Measurements from ENCODE around the gene ST8SIA2. TPM values are rescaled to one million over a fixed set of nuclear protein-coding genes. Genes with fewer than 3 reads are reported as not detected.

Gene ST8SIA2
- total RNA-seq, 1 donor = under 0.01 TPM

GRCh38 chr15:92385096-92385495, 8.6 kb upstream of the ST8SIA2 start:
- Histone ChIP-seq H3K27me3 (ENCODE audit: insufficient read depth, low read length) (peaks cover 8% of the 10 kb centered on the region), H3K9me3 (ENCODE audit: low read depth, low read length) (no peaks in the 10 kb centered on the region), H3K4me3 (ENCODE audit: low read length) (no peak overlapping the region), H3K4me1 (ENCODE audit: insufficient read depth, low read length) (no peaks in the 10 kb centered on the region)

GRCh38 chr15:92391640-92392039, 2.0 kb upstream of the ST8SIA2 start:
- Histone ChIP-seq H3K4me1 (ENCODE audit: insufficient read depth, low read length) (no peaks in the 10 kb centered on the region), H3K9me3 (ENCODE audit: low read depth, low read length) (no peaks in the 10 kb centered on the region), H3K4me3 (ENCODE audit: low read length) (no peak overlapping the region), H3K27me3 (ENCODE audit: insufficient read depth, low read length) (peaks cover 53% of the 10 kb centered on the region)

- H3K27me3 ChIP-seq (ENCODE audit: insufficient read depth, low read length) = peaks cover 55% of the 10 kb centered on the region
- no peaks in the 10 kb centered on the region for H3K9me3 ChIP-seq (ENCODE audit: low read depth, low read length)
- H3K4me3 ChIP-seq (ENCODE audit: low read length) = no peak overlapping the region
- H3K4me1 ChIP-seq (ENCODE audit: insufficient read depth, low read length) = no peaks in the 10 kb centered on the region
Measured at GRCh38 chr15:92392462-92392861, 1.2 kb upstream of the ST8SIA2 start.

GRCh38 chr15:92393980-92394308, 263 bp downstream of the ST8SIA2 start:
- Histone ChIP-seq H3K9me3 (ENCODE audit: low read depth, low read length) (no peaks in the 10 kb centered on the region), H3K27me3 (ENCODE audit: insufficient read depth, low read length) (peaks cover 53% of the 10 kb centered on the region), H3K4me1 (ENCODE audit: insufficient read depth, low read length) (no peaks in the 10 kb centered on the region), H3K4me3 (ENCODE audit: low read length) (no peak overlapping the region)

GRCh38 chr15:92394309-92395097, 822 bp downstream of the ST8SIA2 start:
- no peak overlapping the region for H3K4me3 ChIP-seq (ENCODE audit: low read length)
- peaks cover 51% of the 10 kb centered on the region for H3K27me3 ChIP-seq (ENCODE audit: insufficient read depth, low read length)
- no peaks in the 10 kb centered on the region for H3K9me3 ChIP-seq (ENCODE audit: low read depth, low read length)
- no peaks in the 10 kb centered on the region for H3K4me1 ChIP-seq (ENCODE audit: insufficient read depth, low read length)

GRCh38 chr15:92395098-92395635, 1.5 kb downstream of the ST8SIA2 start:
- H3K9me3 ChIP-seq (ENCODE audit: low read depth, low read length) = no peaks in the 10 kb centered on the region
- H3K27me3 ChIP-seq (ENCODE audit: insufficient read depth, low read length) = peaks cover 51% of the 10 kb centered on the region

GRCh38 chr15:92399271-92399950, 5.7 kb downstream of the ST8SIA2 start:
- H3K9me3 ChIP-seq (ENCODE audit: low read depth, low read length) = no peaks in the 10 kb centered on the region
- no peak overlapping the region for H3K4me3 ChIP-seq (ENCODE audit: low read length)
- no peaks in the 10 kb centered on the region for H3K4me1 ChIP-seq (ENCODE audit: insufficient read depth, low read length)
- H3K27me3 ChIP-seq (ENCODE audit: insufficient read depth, low read length) = peaks cover 18% of the 10 kb centered on the region

More at GRCh38 chr15:92395098-92395635, 1.5 kb downstream of the ST8SIA2 start:
- Histone ChIP-seq H3K4me1 (ENCODE audit: insufficient read depth, low read length) (no peaks in the 10 kb centered on the region), H3K4me3 (ENCODE audit: low read length) (no peak overlapping the region)

GRCh38 chr15:92400573-92400972, 6.9 kb downstream of the ST8SIA2 start:
- no peak overlapping the region for H3K4me3 ChIP-seq (ENCODE audit: low read length)
- H3K4me1 ChIP-seq (ENCODE audit: insufficient read depth, low read length) = no peaks in the 10 kb centered on the region
- no peaks in the 10 kb centered on the region for H3K9me3 ChIP-seq (ENCODE audit: low read depth, low read length)
- peaks cover 7% of the 10 kb centered on the region for H3K27me3 ChIP-seq (ENCODE audit: insufficient read depth, low read length)

- Histone ChIP-seq H3K4me1 (ENCODE audit: insufficient read depth, low read length) (no peaks in the 10 kb centered on the region), H3K9me3 (ENCODE audit: low read depth, low read length) (no peaks in the 10 kb centered on the region), H3K4me3 (ENCODE audit: low read length) (no peak overlapping the region), H3K27me3 (ENCODE audit: insufficient read depth, low read length) (peaks cover 3% of the 10 kb centered on the region)
Measured at GRCh38 chr15:92400980-92401787, 7.5 kb downstream of the ST8SIA2 start.

- H3K4me3 ChIP-seq (ENCODE audit: low read length) = no peak overlapping the region
- H3K4me1 ChIP-seq (ENCODE audit: insufficient read depth, low read length) = no peaks in the 10 kb centered on the region
- no peaks in the 10 kb centered on the region for H3K27me3 ChIP-seq (ENCODE audit: insufficient read depth, low read length)
- H3K9me3 ChIP-seq (ENCODE audit: low read depth, low read length) = no peaks in the 10 kb centered on the region
Measured at GRCh38 chr15:92402751-92403150, 9.1 kb downstream of the ST8SIA2 start.

- Histone ChIP-seq H3K4me1 (ENCODE audit: insufficient read depth, low read length) (no peaks in the 10 kb centered on the region), H3K27me3 (ENCODE audit: insufficient read depth, low read length) (no peaks in the 10 kb centered on the region), H3K9me3 (ENCODE audit: low read depth, low read length) (no peaks in the 10 kb centered on the region), H3K4me3 (ENCODE audit: low read length) (no peak overlapping the region)
Measured at GRCh38 chr15:92405942-92406341, 12.3 kb downstream of the ST8SIA2 start.

GRCh38 chr15:92407321-92407720, 13.6 kb downstream of the ST8SIA2 start:
- H3K4me1 ChIP-seq (ENCODE audit: insufficient read depth, low read length) = no peaks in the 10 kb centered on the region
- H3K4me3 ChIP-seq (ENCODE audit: low read length) = no peak overlapping the region
- H3K9me3 ChIP-seq (ENCODE audit: low read depth, low read length) = no peaks in the 10 kb centered on the region
- H3K27me3 ChIP-seq (ENCODE audit: insufficient read depth, low read length) = no peaks in the 10 kb centered on the region

- Histone ChIP-seq H3K4me1 (ENCODE audit: insufficient read depth, low read length) (no peaks in the 10 kb centered on the region), H3K27me3 (ENCODE audit: insufficient read depth, low read length) (no peaks in the 10 kb centered on the region), H3K9me3 (ENCODE audit: low read depth, low read length) (no peaks in the 10 kb centered on the region), H3K4me3 (ENCODE audit: low read length) (no peak overlapping the region)
Measured at GRCh38 chr15:92407916-92408315, 14.2 kb downstream of the ST8SIA2 start.

- no peaks in the 10 kb centered on the region for H3K9me3 ChIP-seq (ENCODE audit: low read depth, low read length)
- H3K27me3 ChIP-seq (ENCODE audit: insufficient read depth, low read length) = no peaks in the 10 kb centered on the region
- H3K4me3 ChIP-seq (ENCODE audit: low read length) = no peak overlapping the region
- no peaks in the 10 kb centered on the region for H3K4me1 ChIP-seq (ENCODE audit: insufficient read depth, low read length)
Measured at GRCh38 chr15:92409006-92409405, 15.3 kb downstream of the ST8SIA2 start.

GRCh38 chr15:92409521-92409920, 15.8 kb downstream of the ST8SIA2 start:
- no peaks in the 10 kb centered on the region for H3K27me3 ChIP-seq (ENCODE audit: insufficient read depth, low read length)
- H3K4me1 ChIP-seq (ENCODE audit: insufficient read depth, low read length) = no peaks in the 10 kb centered on the region
- H3K4me3 ChIP-seq (ENCODE audit: low read length) = no peak overlapping the region
- no peaks in the 10 kb centered on the region for H3K9me3 ChIP-seq (ENCODE audit: low read depth, low read length)

All from mononuclear cell (primary cell).